Muscle of leg (tissue), 11 donors: ENCODE results near the gene ELK3. TPM values are rescaled to one million over a fixed set of nuclear protein-coding genes. Genes with fewer than 3 reads are reported as not detected.

Experiments used
- DNase-seq: peaks from one replicate; pipeline ENCODE4 v3.0.0; 2013
- H3K27ac ChIP-seq: one replicate; pipeline ENCODE4 v1.5.1; 2013; ENCODE audit warnings: mild to moderate bottlenecking, low read length, control low read depth
- H3K27me3 ChIP-seq: one replicate; pipeline ENCODE4 v1.6.1; 2013; ENCODE audit warnings: low read length; ENCODE audit not compliant: control insufficient read depth, insufficient read depth
- H3K36me3 ChIP-seq: one replicate; pipeline ENCODE4 v1.6.1; 2013; ENCODE audit warnings: low read length; ENCODE audit not compliant: control insufficient read depth, insufficient read depth
- H3K4me1 ChIP-seq: one replicate; pipeline ENCODE4 v1.6.1; 2013; ENCODE audit warnings: low read length; ENCODE audit not compliant: control insufficient read depth, insufficient read depth
- H3K4me3 ChIP-seq: one replicate; pipeline ENCODE4 v1.5.1; 2013; ENCODE audit warnings: low read length, control low read depth
- H3K9me3 ChIP-seq: replicated peaks from 2 replicates; pipeline ENCODE4 v1.6.1; 2013; ENCODE audit warnings: low read depth, low read length; ENCODE audit not compliant: control insufficient read depth
- WGBS: methylation state at CpG from one replicate; pipeline ENCODE4 v1.1.5; 2013; ENCODE audit warnings: missing lambda C conversion rate; ENCODE audit not compliant: insufficient coverage; 5-methylcytosine and 5-hydroxymethylcytosine counted together
- polyA plus RNA-seq, 8 donors: library from polyadenylated mRNA; unstranded; fragments of 120-200 nt; gene quantifications; one replicate each; pipeline versions ENCODE4 v1.2.1 to v1.2.3, GENCODE V29; 2013; ENCODE audit warnings: inconsistent platforms in 1 of 8, low replicate concordance in 1 of 8; ENCODE audit not compliant: insufficient read length in 8 of 8, insufficient read depth in 1 of 8
- total RNA-seq: library from RNA; stranded (reverse); fragments of 120-200 nt; gene quantifications from one replicate; pipeline ENCODE4 v1.2.4, GENCODE V29; 2013

The ELK3 gene
- total and polyA plus RNA-seq, 9 donors: 19.8 to 55.5 (median 40.2) TPM

- 83% methylated on average over 1 of the region's 6 CpGs for WGBS
- H3K27me3 ChIP-seq: no peaks in the 10 kb centered on the region
- H3K4me1 ChIP-seq: no peaks in the 10 kb centered on the region
- peaks cover 14% of the 10 kb centered on the region for H3K36me3 ChIP-seq
- DNase-seq: no peak
- no peaks in the 10 kb centered on the region for H3K9me3 ChIP-seq
- no peak overlapping the region for H3K27ac ChIP-seq
- H3K4me3 ChIP-seq: no peak overlapping the region
Observed at GRCh38 chr12:96295532-96296160, 101.5 kb downstream of the ELK3 start.

GRCh38 chr12:96297504-96297903 lies 103.3 kb downstream of the ELK3 start:
- H3K4me3 ChIP-seq: no peak overlapping the region
- no peak for DNase-seq
- WGBS: 100% methylated on average over 1 of the region's 4 CpGs
- H3K27me3 ChIP-seq: no peaks in the 10 kb centered on the region
- no peaks in the 10 kb centered on the region for H3K9me3 ChIP-seq
- H3K4me1 ChIP-seq: no peaks in the 10 kb centered on the region
- peaks cover 11% of the 10 kb centered on the region for H3K36me3 ChIP-seq
- no peak overlapping the region for H3K27ac ChIP-seq

GRCh38 chr12:96300064-96300463 lies 105.9 kb downstream of the ELK3 start:
- H3K27ac ChIP-seq: no peak overlapping the region
- H3K4me1 ChIP-seq: no peaks in the 10 kb centered on the region
- DNase-seq: no peak
- no peaks in the 10 kb centered on the region for H3K9me3 ChIP-seq
- WGBS: 100% methylated on average over 2 of the region's 5 CpGs
- peaks cover 9% of the 10 kb centered on the region for H3K36me3 ChIP-seq
- no peak overlapping the region for H3K4me3 ChIP-seq
- no peaks in the 10 kb centered on the region for H3K27me3 ChIP-seq

- Histone ChIP-seq H3K27me3 (no peaks in the 10 kb centered on the region), H3K9me3 (no peaks in the 10 kb centered on the region), H3K36me3 (peaks cover 7% of the 10 kb centered on the region), H3K4me3 (no peak overlapping the region), H3K4me1 (no peaks in the 10 kb centered on the region), H3K27ac (no peak overlapping the region)
- WGBS: no CpG with 5 or more reads among the region's 4 CpGs
- DNase-seq: no peak
Observed at GRCh38 chr12:96301732-96302131, 107.6 kb downstream of the ELK3 start.

DNA sequence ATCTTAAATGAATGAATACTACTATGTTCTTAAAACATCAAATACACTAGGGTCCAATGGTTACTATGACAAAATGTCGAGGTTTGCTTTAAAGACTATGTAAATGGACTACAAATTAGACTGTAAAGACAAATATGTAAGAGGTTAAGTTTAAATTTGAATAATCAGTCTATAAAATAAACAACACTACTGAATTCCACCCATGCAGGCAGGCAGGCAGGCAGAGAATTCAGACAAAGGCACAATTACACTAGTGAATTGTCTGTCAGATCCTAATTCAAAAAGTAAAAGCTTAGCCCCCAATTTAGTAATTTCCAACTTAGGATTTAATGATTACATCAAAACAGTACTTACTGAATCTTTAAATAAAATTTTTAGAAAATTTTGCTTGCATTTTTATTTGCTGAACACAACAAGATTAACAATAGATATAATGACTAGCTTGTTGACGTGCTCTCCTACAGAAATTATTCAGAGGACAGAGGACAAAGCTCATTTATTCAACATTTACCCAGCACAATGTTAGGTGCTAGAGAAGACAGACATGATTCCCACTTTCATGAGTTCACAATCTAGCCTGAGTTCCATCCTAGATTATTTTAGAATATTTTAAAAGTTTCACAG lies 108.6 kb downstream of the ELK3 start:
- no peaks in the 10 kb centered on the region for H3K9me3 ChIP-seq
- no CpG with 5 or more reads among the region's 2 CpGs for WGBS
- H3K27ac ChIP-seq: no peak overlapping the region
- H3K36me3 ChIP-seq: peaks cover 5% of the 10 kb centered on the region
- H3K27me3 ChIP-seq: no peaks in the 10 kb centered on the region
- no peak overlapping the region for H3K4me3 ChIP-seq
- DNase-seq: no peak
- no peaks in the 10 kb centered on the region for H3K4me1 ChIP-seq

DNA sequence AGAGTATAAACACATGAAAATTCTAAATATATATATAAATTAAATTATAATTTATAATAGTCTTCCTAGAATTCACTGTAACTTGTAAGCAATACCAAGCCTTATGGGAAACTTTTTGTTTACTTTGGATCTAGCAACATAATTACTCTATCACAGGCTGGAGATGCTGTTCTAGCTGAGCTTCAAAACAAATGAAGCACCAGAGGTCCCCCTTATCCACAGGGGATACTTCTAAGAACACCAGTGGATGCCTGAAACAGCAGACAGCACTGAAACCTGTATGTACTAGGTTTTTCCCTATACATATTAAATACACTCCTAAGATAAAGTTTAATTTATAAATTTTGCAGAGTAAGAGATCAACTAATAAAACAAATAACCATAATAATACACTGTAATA lies 109.5 kb downstream of the ELK3 start:
- peaks cover 4% of the 10 kb centered on the region for H3K36me3 ChIP-seq
- no peaks in the 10 kb centered on the region for H3K4me1 ChIP-seq
- no peak overlapping the region for H3K4me3 ChIP-seq
- H3K27me3 ChIP-seq: no peaks in the 10 kb centered on the region
- no peak overlapping the region for H3K27ac ChIP-seq
- DNase-seq: peak; percentile 31
- H3K9me3 ChIP-seq: no peaks in the 10 kb centered on the region

GRCh38 chr12:96305665-96306064 lies 111.5 kb downstream of the ELK3 start:
- no peak for DNase-seq
- no CpG with 5 or more reads among the region's 3 CpGs for WGBS

GRCh38 chr12:96308881-96309280 lies 114.7 kb downstream of the ELK3 start:
- Histone ChIP-seq H3K4me1 (no peaks in the 10 kb centered on the region), H3K9me3 (no peaks in the 10 kb centered on the region), H3K27ac (no peak overlapping the region), H3K27me3 (no peaks in the 10 kb centered on the region), H3K36me3 (no peaks in the 10 kb centered on the region), H3K4me3 (no peak overlapping the region)
- WGBS: 100% methylated on average over 1 of the region's 1 CpG
- no peak for DNase-seq

More at GRCh38 chr12:96305665-96306064, 111.5 kb downstream of the ELK3 start:
- Histone ChIP-seq H3K27me3 (no peaks in the 10 kb centered on the region), H3K27ac (no peak overlapping the region), H3K9me3 (no peaks in the 10 kb centered on the region), H3K36me3 (no peaks in the 10 kb centered on the region), H3K4me3 (no peak overlapping the region), H3K4me1 (no peaks in the 10 kb centered on the region)

DNA sequence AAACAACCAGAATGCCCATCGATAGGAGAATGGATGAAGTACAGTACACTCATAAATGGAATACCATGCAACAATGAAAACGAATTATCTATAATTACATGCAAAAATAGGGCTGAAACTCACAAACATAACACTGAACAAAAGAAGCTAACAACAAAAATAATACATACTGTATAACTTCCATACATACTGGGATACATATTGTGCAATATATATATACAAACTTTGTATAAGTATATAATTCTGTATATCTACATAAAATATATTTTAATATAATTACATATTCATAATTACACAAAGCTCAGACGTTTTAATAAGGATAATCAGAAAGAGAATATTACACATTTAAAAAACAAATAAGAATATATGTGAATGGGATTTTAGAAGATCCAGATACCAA lies 115.9 kb downstream of the ELK3 start:
- no peaks in the 10 kb centered on the region for H3K4me1 ChIP-seq
- WGBS: no CpG with 5 or more reads among the region's 3 CpGs
- no peak overlapping the region for H3K4me3 ChIP-seq
- no peak for DNase-seq
- H3K9me3 ChIP-seq: no peaks in the 10 kb centered on the region
- H3K27me3 ChIP-seq: no peaks in the 10 kb centered on the region
- no peaks in the 10 kb centered on the region for H3K36me3 ChIP-seq
- H3K27ac ChIP-seq: no peak overlapping the region

GRCh38 chr12:96311191-96311590 lies 117.0 kb downstream of the ELK3 start:
- no CpG with 5 or more reads among the region's 1 CpG for WGBS
- DNase-seq: no peak
- Histone ChIP-seq H3K36me3 (no peaks in the 10 kb centered on the region), H3K27ac (no peak overlapping the region), H3K27me3 (no peaks in the 10 kb centered on the region), H3K4me3 (no peak overlapping the region), H3K4me1 (no peaks in the 10 kb centered on the region), H3K9me3 (no peaks in the 10 kb centered on the region)

DNA sequence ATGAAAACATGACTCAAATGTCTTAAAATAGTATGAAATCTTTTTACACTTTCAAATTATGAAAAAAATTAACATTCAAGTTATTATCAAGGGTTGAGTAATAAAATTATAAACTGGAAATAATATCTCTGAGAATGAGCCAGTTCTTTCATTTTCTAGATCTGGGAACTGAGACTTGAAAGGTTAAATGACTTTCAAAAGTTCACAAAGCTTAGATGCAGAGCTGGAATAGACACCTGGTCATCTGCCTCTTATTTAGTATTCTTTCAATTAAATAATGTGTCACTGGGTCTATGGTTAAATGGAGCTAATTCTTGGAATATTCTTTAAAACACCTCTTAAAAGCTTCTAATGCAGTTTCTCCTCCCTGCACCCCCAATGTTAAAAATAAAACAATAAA lies 119.4 kb downstream of the ELK3 start:
- DNase-seq: no peak
- Histone ChIP-seq H3K27me3 (no peaks in the 10 kb centered on the region), H3K9me3 (no peaks in the 10 kb centered on the region), H3K4me3 (no peak overlapping the region), H3K36me3 (no peaks in the 10 kb centered on the region), H3K27ac (no peak overlapping the region), H3K4me1 (no peaks in the 10 kb centered on the region)
